ENCODE data around the gene ANKRD6.
A peak's percentile ranks its signal among the peaks of the same experiment; 100 is the strongest.

The ANKRD6 gene

DNA sequence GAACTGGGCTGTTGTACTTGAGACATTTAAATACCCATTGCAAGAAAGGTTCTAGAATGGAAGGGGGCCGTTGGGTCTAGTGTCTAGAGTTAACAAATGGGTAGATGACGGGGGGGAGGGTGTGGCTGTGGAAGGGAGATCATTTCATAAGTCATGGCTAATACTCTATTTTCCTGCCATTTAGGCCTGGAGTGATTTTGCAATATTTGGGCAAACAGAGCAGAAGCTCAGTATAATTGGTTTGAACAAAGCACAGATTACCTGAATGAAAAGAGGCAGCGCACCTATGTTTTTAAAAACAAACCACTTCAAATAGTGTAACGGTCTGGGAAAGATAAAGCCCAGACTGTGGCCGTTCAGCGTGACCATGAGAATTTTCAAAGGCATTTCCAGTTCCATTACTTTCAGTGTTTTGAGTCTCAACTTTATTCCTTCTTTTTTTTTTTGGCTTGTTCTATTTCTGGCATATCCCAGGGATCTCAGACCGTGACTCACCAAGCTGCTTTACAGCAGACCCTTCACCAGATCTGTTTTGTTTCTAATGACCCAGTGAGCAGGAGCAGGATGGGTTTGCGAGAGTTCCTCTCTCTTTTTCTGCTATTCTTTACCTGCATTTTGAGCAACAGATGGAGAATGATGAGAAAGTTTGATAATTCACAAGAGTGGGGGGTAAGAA is 131.9 kb downstream of the ANKRD6 start:
- DNase-seq (ENCODE audit: low read depth): no peak

DNA sequence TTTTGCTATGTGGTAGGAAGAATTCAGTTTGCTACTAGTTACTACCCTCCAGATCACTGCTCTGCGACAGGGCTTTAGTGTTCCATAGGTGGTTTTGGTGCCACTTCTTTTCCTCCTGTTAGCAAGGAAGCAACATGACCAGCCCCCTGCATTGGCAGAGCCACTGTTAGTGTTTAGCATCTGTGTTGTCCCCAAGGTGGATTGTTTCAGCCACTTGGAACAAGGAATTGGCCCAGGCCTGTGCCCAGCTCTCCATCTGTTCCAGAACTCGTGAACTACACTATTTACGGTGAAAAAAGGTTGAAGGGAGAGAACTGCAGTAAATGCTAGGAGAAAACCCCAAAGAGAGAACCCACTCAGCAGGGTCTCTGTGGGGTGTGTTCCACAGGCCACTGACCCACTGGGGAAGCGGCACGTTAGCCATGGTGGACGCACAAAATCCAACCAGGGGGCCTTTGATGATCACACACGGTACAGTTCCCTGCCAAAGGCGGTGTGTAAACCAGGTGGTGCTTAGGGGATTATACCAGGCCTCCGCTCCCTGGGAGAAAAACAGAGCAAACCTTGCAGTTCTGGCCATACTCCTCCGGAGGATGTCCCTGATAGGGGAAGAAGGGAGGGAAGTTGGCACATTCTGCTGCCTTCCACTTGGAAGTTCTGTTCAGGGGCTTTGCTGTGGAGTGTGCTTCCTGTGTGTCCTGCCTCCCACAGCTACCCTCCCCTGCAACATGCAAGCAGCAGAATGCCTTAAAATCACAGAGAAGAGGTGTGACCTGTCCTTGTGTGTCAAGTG is 133.3 kb downstream of the ANKRD6 start:
- no peak for DNase-seq (ENCODE audit: low read depth)

DNA sequence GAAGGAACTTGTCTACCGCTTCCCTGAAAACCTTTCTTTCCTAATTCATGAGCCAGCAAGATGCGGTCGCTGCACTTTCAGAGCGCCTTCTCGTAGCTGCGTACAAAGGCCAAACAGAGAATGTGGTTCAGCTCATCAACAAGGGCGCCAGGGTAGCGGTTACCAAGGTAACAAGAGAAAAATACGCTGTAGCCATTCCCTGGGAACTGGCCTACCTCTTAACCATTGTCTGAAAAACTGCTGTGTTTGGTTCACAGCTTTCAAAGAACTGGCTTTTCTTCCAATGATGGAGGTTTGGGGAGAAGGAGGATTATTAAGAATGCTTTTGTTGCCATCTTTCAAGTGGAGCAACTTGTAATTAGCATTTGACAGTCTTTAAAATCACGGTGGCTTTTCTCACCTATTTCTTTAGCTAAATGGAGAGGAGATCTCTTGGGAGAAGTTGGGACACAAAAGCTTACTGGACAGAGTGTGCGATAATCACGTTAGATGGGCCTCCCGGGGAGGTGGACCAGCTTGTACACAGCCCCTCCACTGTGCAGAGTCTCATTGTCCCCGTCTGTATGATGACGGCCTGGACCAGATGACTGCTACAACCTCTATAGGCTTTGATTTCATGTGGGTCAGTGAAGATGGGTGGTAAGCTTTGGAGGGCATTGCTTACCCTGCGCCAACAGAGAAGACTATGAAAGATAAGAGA is 134.1 kb downstream of the ANKRD6 start:
- no peak for DNase-seq (ENCODE audit: low read depth)

DNA sequence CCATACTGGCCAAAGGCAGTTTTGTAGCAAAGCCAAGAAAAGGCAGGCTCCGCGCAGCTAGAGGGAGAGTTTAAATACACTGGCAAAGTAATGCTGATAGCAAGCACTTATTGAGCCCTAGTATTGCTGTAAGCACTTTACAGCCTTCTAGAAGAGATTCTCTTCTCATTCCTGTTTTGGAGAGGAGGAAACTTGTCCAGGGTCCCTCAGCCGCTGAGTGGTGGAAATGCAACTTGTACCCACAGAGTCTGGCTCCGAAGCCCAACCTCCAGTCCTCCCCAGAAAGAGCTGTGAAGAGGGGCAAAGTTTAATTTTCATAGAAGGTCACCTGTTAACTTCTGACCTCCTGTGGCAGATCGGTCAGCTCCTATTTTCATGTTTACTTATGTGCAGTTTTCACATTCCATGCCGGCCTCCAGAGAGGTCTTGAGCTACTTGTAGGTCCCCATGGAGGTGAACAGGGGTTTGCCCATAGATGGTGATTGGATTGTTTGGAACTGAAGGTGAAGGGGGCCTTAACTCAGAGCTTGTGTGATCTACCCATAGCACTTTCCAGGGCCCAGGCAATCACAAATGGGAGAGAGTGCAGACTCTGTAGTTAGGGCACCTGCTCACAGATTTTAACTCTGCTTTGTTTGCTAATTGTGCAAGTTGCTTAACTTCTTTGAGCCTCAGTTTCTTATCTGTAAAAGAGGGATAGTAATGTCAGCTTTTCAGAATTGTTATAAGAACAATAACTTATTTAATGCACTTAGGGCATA is 134.9 kb downstream of the ANKRD6 start:
- DNase-seq (ENCODE audit: low read depth): no peak

GRCh38 chr6:89574910-89575561 is 142.1 kb downstream of the ANKRD6 start:
- no peak for DNase-seq (ENCODE audit: low read depth)

GRCh38 chr6:89575562-89575960 is 142.6 kb downstream of the ANKRD6 start:
- DNase-seq (ENCODE audit: low read depth): no peak

DNA sequence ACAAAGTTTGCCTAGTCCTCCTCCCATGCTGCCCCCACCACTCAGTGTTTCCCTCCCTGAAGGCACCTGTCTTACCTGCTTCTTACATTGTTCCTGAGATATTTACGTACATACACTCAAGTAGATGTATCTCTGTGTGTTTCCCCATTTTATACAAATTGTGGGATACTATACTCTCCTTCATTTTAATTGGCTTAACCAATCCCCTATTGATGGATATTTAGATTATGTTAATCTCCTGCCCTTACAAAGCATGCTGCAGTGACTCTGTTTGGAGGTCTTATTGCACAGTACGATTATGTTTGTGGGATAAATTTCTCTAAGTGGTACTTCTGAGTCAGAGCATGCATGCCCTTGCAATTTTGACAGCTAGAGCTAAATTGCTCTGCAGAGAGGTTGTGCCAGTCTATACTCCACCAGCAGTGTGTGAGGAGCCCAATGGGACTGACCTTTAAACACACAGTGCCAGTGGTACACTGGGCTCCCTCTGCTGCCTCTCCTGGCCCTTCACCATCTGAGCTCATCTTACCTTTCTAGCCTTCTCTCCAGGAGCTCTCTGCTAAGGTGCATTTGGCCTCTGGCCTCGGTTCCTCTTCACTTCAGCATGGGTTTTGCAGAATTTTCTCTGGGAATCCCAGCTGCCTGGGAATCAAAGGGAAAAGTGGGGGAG is 148.2 kb downstream of the ANKRD6 start:
- DNase-seq (ENCODE audit: low read depth): no peak

GRCh38 chr6:89581689-89582088 is 148.7 kb downstream of the ANKRD6 start:
- no peak for DNase-seq (ENCODE audit: low read depth)

DNA sequence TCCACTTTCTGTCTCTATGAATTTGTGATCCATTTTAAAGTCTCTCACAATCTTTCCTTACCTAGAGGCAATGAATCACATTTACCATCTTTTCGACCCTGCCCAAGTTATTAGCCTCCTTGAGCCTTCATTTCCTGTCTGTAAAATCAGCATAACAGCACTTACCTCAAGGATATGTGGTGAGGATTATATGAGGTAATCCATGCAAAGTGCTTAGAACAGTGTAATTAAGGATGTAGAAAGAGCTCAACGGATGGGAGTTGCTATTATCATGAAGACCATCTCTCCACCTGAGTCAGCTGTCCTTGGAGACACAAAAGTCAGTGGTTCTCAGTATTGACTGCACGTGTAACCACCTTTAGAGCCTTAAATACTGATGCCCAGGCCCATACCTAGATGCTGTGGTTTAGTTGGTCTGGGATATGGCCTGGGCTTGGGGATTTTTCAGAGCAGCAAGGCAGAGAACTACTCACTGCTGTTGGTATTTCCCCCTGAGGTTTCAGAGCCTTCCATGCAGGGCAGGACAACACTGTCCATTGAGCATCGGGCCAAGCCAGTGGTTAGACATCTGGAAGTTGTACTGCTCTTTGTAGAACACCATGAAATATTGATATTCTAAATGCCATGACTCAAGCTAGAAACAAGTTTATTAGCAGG is 149.8 kb downstream of the ANKRD6 start:
- no peak for DNase-seq (ENCODE audit: low read depth)

DNA sequence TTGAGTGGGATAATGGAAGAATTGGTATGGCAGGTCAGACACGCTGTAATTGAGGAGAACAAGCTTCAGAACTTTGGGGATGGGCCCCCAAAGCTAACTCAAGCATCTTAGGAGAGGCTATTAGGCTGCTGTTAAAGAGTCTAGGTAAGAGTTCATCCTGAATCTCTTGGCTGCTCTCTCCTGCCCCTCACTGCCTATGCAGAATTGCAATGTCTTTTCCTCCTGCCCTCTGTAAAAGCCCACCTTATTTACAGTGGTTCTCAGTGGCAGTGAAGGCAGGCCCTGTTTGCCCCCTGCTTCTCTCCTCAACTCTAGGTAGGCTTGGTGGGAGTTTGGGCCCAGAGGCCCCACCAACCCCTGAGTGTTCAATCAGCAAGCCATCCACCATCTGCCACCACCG is 150.6 kb downstream of the ANKRD6 start:
- no peak for DNase-seq (ENCODE audit: low read depth)

GRCh38 chr6:89584539-89584938 is 151.6 kb downstream of the ANKRD6 start:
- DNase-seq (ENCODE audit: low read depth): no peak

GRCh38 chr6:89585154-89585553 is 152.2 kb downstream of the ANKRD6 start:
- no peak for DNase-seq (ENCODE audit: low read depth)

DNA sequence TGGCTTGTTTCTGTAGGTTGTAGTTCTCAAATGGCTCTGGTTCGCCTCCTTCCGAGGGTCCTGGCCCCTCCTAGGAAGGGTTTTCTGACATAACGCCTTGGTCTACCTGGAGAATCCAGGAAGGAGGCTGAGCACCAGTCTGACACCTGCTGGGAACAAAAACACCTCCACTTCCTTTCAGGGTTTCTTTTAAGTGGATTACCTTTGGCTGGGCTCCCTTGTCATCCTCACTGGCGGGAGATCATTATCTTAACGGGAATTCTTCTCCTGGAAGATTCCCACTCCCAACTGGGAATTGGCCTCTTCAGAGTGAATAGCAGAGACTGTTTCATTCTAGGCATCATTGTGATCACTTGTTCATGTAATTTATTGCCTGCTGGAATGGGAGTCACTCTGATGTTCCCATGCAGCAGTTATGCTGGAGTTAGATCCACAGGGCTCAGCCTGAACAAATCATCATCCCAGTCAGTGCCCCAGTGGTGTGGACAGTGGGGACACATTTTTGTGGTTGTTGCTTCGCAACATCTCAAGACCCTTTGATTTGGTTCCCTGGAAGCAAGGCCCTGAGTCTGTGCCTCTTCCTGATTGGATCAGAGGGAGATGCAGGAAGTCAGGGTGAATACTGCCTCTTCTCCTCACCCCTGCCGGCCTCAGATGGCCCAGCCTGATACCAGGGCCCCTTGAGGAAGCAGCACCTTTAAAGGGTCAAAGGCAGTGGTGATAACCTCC is 156.5 kb downstream of the ANKRD6 start:
- DNase-seq (ENCODE audit: low read depth): no peak

GRCh38 chr6:89590133-89590532 is 157.2 kb downstream of the ANKRD6 start:
- DNase-seq (ENCODE audit: low read depth): no peak

DNA sequence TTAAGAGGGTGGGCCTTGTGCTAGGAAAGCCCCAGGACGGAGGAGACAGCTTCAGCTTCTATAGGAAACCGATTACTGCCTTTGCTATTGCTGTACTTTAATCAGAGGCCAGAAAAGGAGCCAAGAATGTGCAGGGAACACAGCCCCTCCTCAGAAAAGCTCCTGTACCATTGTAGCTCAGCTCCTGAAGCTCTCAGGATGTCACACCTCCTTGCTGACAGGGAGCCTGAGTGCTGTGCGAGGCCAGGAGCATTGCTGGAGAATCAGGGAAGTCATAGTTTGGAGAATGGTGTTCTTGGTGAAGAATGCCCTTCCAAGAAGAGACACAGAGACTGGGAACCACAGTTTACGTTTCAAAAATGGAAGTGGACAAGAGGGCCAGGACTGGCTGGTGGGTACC is 158.8 kb downstream of the ANKRD6 start:
- DNase-seq (ENCODE audit: low read depth): no peak

GRCh38 chr6:89596056-89596455 is 163.1 kb downstream of the ANKRD6 start:
- no peak for DNase-seq (ENCODE audit: low read depth)

DNA sequence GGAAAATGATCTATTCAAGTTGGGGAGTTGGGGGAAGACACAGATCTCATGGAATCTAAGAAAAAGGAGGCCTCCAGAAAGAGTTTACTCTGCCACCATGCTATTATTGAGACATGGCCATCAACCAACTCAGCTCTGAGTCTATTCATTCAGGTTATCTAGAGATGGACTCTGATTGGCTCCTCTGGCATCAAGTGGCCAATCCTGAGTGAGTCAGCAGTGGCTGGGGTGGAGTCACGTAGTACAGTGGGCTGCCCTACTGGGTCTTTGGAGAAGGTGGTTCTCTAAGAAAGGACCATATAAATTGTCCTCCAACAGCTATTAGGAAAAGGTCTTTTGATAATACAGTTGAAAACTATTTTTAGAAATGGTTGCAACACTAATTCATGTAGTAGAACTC is 163.5 kb downstream of the ANKRD6 start:
- DNase-seq (ENCODE audit: low read depth): no peak

- no peak for DNase-seq (ENCODE audit: low read depth)
These were observed 164.4 kb downstream of the ANKRD6 start for GRCh38 chr6:89597372-89597771.

- DNase-seq (ENCODE audit: low read depth): peak; percentile 53
These were observed 165.0 kb downstream of the ANKRD6 start for GRCh38 chr6:89597988-89598387.

GRCh38 chr6:89599727-89600126 is 166.8 kb downstream of the ANKRD6 start:
- DNase-seq (ENCODE audit: low read depth): no peak

Data from stromal cell of bone marrow (primary cell).